Tibial nerve (tissue), 4 donors: Measurements from ENCODE around the gene DDX51. TPM values are rescaled to one million over a fixed set of nuclear protein-coding genes. Genes with fewer than 3 reads are reported as not detected.

Source experiments
- DNase-seq, 2 donors: peaks; one replicate each; pipeline ENCODE4 v3.0.0-alpha.2; 2019; ENCODE audit warnings: low spot score in 2 of 2
- H3K27ac ChIP-seq, 4 donors: fragments of 200-600 bp; sonication (generic) in 3 of 4; one replicate each; pipeline ENCODE4 v1.5.1; 2017 to 2019; ENCODE audit warnings: mild to moderate bottlenecking in 1 of 4
- H3K27me3 ChIP-seq, 2 donors: fragments of 200-600 bp; sonication (generic) in 1 of 2; one replicate each; pipeline versions ENCODE4 v1.5.1 to v1.6.0; 2017 to 2019
- H3K36me3 ChIP-seq, 3 donors: fragments of 200-600 bp; sonication (generic); one replicate each; pipeline ENCODE4 v1.5.1; 2018 to 2019
- H3K4me1 ChIP-seq, 4 donors: fragments of 200-600 bp; sonication (generic) in 3 of 4; one replicate each; pipeline ENCODE4 v1.5.1; 2017 to 2019
- H3K4me3 ChIP-seq, 4 donors: fragments of 200-600 bp; sonication (generic) in 3 of 4; one replicate each; pipeline ENCODE4 v1.5.1; 2017 to 2019; ENCODE audit warnings: mild to moderate bottlenecking in 1 of 4, moderate library complexity in 1 of 4
- H3K9me3 ChIP-seq, 4 donors: fragments of 200-600 bp; sonication (generic) in 3 of 4; one replicate each; pipeline ENCODE4 v1.5.1; 2017 to 2019
- EP300 ChIP-seq, 2 donors: sonication (generic); formaldehyde crosslinking; IDR thresholded peaks; one replicate each; pipeline ENCODE4 v1.6.1; 2017; ENCODE audit warnings: antibody characterized with exemption in 2 of 2, mild to moderate bottlenecking in 1 of 2
- POLR2A ChIP-seq, 2 donors: fragments of 450-650 bp; IDR thresholded peaks; one replicate each; pipeline ENCODE4 v1.6.1; 2017; ENCODE audit warnings: antibody characterized with exemption in 2 of 2, mild to moderate bottlenecking in 2 of 2, moderate library complexity in 2 of 2
- WGBS, 2 donors: methylation state at CpG; one replicate each; pipeline ENCODE4 v1.1.5; 2018; 5-methylcytosine and 5-hydroxymethylcytosine counted together
- total RNA-seq, 4 donors: library from RNA; depleted of rRNA; stranded (reverse); fragments of >200 nt; gene quantifications; one replicate each; pipeline ENCODE4 v1.1.0, GENCODE V29; 2016
- TF ChIP-seq, protein P1 (sequence below), 5 experiments: fragments of 200-600 bp in 3 of 5; fragments of 450-650 bp in 2 of 5; sonication (generic) in 3 of 5; IDR thresholded peaks; one replicate each; pipeline ENCODE4 v1.5.1; 2016 to 2019; ENCODE audit warnings: antibody characterized with exemption in 5 of 5, mild to moderate bottlenecking in 3 of 5, moderate library complexity in 2 of 5

DDX51 gene
- total RNA-seq, 4 donors from 2014 or later = 15.5 to 43.8 (median 28.7) TPM

DNA sequence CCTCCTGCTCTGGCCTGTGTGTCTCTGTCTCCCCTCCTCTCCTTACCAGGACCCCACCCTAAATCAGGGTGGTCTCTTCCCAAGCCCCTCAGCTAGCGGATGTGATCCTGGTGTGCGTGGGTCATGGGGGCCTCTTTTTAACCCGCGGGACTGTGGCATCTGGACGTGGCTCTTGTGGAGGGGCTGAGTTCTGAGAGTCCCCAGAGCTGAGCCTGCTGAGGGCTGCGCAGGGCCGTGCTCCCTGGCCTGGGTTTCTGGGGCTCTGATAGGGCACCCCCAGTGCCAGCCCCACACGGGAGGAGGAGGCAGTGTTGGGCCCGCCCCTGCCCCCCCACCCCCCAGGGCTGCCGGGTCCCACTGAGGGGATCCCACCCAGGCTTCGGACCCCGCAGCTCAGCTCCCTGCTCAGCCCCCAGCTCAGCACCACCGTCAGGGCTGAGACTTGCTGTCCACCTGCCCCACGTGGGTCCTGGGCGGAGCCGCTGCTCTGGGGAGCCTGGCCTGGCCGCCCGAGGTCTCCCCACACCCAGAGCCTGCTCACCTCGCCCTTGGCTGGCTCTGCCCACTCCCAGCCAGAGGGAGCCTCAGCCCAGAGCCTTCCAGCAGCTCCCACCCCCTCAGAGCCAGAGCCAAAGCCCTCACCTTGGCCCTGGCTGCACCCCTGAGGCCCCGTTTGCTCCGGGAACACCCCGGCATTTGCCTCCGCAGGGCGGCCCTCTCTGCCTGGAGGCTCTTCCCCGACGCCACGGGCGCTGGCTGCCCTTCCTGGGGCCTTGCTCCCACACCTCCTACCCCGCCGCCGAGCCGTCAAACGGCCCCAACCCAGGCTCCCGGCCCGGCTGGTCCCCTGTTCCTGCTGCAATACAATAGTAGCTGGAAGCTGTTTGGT lies 31.6 kb upstream of the DDX51 start:
- peaks cover 0 to 87% of the 10 kb centered on the region in 2 donors for H3K27me3 ChIP-seq
- H3K4me3 ChIP-seq = no peak overlapping the region
- no peaks in the 10 kb centered on the region for H3K4me1 ChIP-seq
- H3K27ac ChIP-seq = no peak overlapping the region
- H3K36me3 ChIP-seq = no peaks in the 10 kb centered on the region
- TF ChIP-seq EP300 (IDR thresholded peaks at IDR 0.05) (no peak), POLR2A (IDR thresholded peaks at IDR 0.05) (no peak)
- TF ChIP-seq, protein P1, sequence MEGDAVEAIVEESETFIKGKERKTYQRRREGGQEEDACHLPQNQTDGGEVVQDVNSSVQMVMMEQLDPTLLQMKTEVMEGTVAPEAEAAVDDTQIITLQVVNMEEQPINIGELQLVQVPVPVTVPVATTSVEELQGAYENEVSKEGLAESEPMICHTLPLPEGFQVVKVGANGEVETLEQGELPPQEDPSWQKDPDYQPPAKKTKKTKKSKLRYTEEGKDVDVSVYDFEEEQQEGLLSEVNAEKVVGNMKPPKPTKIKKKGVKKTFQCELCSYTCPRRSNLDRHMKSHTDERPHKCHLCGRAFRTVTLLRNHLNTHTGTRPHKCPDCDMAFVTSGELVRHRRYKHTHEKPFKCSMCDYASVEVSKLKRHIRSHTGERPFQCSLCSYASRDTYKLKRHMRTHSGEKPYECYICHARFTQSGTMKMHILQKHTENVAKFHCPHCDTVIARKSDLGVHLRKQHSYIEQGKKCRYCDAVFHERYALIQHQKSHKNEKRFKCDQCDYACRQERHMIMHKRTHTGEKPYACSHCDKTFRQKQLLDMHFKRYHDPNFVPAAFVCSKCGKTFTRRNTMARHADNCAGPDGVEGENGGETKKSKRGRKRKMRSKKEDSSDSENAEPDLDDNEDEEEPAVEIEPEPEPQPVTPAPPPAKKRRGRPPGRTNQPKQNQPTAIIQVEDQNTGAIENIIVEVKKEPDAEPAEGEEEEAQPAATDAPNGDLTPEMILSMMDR (IDR thresholded peaks at IDR 0.05) = no peak
- 71 to 74% methylated on average over 9 to 14 of the region's 35 CpGs for WGBS, 2 donors
- DNase-seq = no peak
- H3K9me3 ChIP-seq = peaks cover 0 to 4% (median 0%) of the 10 kb centered on the region in 4 donors

DNA sequence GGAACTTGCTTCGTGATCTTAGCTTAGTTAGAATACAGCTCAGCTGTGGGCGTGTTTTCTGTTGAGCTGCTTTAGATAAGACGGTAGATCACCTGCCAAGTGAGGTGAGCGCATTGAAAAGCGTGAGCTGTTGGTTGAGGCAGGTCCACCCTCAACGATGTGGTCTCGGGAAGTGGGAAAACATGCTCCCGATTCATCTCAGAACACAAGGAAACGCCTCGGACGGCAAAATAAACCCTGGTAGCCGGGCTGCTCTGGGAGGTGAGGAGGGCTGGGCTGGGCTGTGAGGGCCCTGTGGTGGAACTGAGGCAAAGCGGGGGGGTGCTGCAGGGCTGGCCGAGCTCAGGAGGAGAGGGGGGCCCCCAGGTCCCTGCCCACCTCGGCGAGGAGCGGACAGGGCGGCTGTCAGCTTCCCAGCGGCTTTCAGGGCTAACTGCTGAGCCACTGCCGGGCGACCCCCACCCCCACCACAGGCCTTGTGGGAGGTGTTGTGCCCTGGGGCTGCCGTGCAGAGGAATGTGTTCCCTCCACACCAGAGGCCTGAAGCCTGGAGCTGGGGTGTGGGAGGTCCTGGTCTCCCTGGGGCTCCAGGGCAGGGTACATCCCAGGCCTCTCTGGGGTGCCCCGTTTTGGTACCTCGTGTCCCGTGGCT lies 30.8 kb upstream of the DDX51 start:
- TF ChIP-seq EP300 (IDR thresholded peaks at IDR 0.05) = no peak
- no peak for TF ChIP-seq POLR2A (IDR thresholded peaks at IDR 0.05)
- TF ChIP-seq, protein P1 (IDR thresholded peaks at IDR 0.05) = no peak
- Histone ChIP-seq H3K27me3 (peaks cover 0 to 93% of the 10 kb centered on the region in 2 donors), H3K4me3 (no peak overlapping the region), H3K4me1 (peaks cover 0 to 4% (median 0%) of the 10 kb centered on the region in 4 donors), H3K27ac (no peak overlapping the region), H3K36me3 (no peaks in the 10 kb centered on the region), H3K9me3 (peaks cover 0 to 4% (median 0%) of the 10 kb centered on the region in 4 donors)
- no peak for DNase-seq
- 67 to 68% methylated on average over 22 to 24 of the region's 25 CpGs for WGBS, 2 donors

DNA sequence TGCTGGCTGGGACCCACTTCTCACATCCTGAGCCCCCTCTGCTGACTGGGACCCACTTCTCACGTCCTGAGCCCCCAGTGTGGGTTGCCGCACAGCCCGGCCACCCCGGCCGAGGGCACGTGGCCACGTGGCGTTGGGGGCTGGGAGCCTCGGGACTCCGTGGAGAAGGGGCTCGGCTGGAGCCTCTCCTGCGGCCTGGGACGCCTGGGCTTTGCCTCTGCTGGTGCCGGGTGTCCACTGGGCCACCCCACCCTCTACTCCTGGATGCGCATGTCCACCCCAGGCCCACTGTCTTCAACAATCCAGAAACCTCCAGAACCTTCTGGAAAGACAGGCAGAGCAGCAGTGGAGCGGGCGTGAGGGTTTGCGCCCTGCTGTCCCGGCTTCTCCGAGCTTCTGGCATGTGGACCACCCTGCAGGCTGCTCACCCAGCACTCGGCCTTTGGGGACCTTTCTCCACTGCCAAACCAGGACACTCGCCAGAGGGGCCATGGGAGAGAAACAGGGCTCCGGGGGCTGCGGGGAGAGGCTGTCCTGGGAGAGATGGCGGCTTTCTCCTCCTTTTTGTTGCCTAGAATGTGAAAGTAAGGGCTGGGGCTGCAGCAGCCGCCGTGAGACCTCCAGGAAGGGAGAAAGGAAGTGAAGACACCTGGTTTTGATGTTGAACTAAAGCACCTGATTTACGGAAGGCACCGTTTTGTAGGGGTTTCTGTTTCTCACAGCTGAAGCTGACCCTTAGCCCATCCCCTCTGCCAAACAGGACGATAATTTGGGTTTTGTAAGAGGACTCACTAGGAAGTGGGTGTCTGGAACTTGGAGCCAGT lies 30.1 kb upstream of the DDX51 start:
- TF ChIP-seq POLR2A (IDR thresholded peaks at IDR 0.05) (no peak), EP300 (IDR thresholded peaks at IDR 0.05) (no peak)
- TF ChIP-seq, protein P1 (IDR thresholded peaks at IDR 0.05) = no peak
- Histone ChIP-seq H3K4me1 (peaks cover 0 to 4% (median 0%) of the 10 kb centered on the region in 4 donors), H3K4me3 (no peak overlapping the region), H3K27me3 (peaks cover 0 to 94% of the 10 kb centered on the region in 2 donors), H3K27ac (no peak overlapping the region), H3K36me3 (no peaks in the 10 kb centered on the region), H3K9me3 (peaks cover 0 to 4% (median 0%) of the 10 kb centered on the region in 4 donors)
- 68 to 76% methylated on average over 30 of the region's 30 CpGs for WGBS, 2 donors
- DNase-seq = no peak

DNA sequence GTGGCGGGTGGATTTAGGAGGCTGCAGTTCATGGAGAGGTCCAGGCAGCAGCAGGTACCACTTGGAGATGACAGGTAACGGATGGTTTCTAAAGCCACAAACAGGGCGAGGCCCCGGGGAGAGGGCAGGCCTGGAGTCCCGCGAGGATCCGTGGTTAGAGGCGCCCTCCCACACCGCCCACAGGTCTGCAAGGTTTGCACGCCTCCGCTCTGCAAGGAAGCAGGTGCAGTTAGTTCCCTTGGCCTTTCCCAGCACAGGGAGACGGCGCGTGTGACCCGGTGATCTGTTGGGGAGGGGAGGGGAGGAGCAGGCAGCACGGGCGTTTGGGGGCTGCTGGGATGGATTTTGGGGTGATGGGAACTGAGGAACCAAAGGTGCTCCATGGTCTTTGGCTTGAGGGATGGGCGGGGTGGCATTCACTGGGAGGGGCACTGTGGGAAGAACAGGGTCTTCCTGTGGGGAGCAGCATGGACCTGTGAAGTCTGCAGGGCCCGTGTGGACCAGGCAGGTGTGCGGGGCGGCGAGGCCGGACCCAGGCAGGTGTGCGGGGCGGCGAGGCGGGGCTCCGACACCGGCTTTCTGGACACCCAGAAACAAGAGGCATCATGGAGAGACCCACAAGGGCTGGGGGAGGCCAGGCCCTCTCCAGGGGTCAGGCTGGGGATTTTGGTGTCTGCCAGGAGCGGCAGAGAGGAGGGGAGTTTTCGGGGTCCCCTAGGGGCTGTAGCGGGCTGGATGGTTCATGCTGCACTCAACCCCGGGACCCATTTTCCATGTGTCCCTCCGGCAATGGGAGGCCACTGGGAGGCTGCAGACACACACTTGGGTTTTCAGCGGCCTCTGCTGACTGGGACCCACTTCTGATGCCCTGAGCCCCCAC lies 29.3 kb upstream of the DDX51 start:
- Histone ChIP-seq H3K27ac (no peak overlapping the region), H3K36me3 (no peaks in the 10 kb centered on the region), H3K27me3 (peaks cover 0 to 91% of the 10 kb centered on the region in 2 donors), H3K4me3 (no peak overlapping the region), H3K9me3 (peaks cover 0 to 4% (median 0%) of the 10 kb centered on the region in 4 donors), H3K4me1 (peaks cover 0 to 4% (median 0%) of the 10 kb centered on the region in 4 donors)
- TF ChIP-seq POLR2A (IDR thresholded peaks at IDR 0.05) (no peak), EP300 (IDR thresholded peaks at IDR 0.05) (no peak)
- TF ChIP-seq, protein P1 (IDR thresholded peaks at IDR 0.05) = no peak
- DNase-seq = no peak
- WGBS, 2 donors = 67 to 70% methylated on average over 35 of the region's 35 CpGs
